ENCODE data around the gene ATP2A3.

DNA sequence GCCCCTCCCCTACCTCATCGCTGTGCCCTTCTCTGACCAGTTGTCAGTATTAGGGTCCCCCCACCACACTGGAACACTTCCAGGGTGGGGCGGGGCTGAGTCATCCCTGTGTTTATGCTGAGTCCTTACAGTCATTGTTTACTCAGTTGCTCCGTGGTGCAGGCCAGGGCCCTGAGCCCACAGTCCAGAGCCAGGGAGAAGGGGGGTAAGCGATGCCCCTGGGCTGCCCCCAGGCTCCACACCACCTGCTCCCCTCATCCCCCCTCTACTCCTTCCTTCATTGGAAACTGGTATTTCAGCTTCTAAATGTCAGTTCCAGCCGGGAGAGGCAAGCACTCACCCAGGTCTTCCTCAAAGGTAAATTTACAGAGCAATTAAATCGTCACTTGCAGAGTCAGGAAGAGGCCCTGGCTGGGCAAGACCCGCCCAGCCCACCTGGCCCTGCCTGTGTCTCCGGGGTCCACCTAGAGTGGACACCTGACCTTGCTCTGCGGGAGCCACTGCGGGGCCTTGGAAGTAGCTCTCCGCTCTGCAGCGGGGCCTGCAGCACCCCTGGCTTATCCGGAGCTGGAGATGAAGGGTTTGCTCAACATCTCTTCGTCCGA lies 4.8 kb downstream of the ATP2A3 start:
- TF ChIP-seq, protein P1, sequence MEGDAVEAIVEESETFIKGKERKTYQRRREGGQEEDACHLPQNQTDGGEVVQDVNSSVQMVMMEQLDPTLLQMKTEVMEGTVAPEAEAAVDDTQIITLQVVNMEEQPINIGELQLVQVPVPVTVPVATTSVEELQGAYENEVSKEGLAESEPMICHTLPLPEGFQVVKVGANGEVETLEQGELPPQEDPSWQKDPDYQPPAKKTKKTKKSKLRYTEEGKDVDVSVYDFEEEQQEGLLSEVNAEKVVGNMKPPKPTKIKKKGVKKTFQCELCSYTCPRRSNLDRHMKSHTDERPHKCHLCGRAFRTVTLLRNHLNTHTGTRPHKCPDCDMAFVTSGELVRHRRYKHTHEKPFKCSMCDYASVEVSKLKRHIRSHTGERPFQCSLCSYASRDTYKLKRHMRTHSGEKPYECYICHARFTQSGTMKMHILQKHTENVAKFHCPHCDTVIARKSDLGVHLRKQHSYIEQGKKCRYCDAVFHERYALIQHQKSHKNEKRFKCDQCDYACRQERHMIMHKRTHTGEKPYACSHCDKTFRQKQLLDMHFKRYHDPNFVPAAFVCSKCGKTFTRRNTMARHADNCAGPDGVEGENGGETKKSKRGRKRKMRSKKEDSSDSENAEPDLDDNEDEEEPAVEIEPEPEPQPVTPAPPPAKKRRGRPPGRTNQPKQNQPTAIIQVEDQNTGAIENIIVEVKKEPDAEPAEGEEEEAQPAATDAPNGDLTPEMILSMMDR (IDR thresholded peaks at IDR 0.05), result no peak
- TF ChIP-seq EZH2 (IDR thresholded peaks at IDR 0.05; ENCODE audit: borderline replicate concordance, insufficient read depth, low read depth, low read length, poor library complexity, severe bottlenecking), result no peak
